CD4-positive, alpha-beta T cell treated with Interleukin-15 for 1 hour (primary cell): ENCODE data around the gene MISP.

ENCODE experiments used
- DNase-seq: peaks from one replicate; pipeline ENCODE4 v3.0.0-alpha.2; 2020

Gene MISP

GRCh38 chr19:778910-779653, 28.2 kb downstream of the MISP start:
- no peak for DNase-seq

- no peak for DNase-seq
These were observed 30.0 kb downstream of the MISP start for GRCh38 chr19:780935-781334.

GRCh38 chr19:781800-782184, 30.9 kb downstream of the MISP start:
- no peak for DNase-seq

GRCh38 chr19:782185-782877, 31.4 kb downstream of the MISP start:
- no peak for DNase-seq

- no peak for DNase-seq
These were observed 32.2 kb downstream of the MISP start for GRCh38 chr19:782878-783668.

- no peak for DNase-seq
These were observed 33.6 kb downstream of the MISP start for GRCh38 chr19:784541-784940.

- DNase-seq = no peak
These were observed 36.6 kb downstream of the MISP start for GRCh38 chr19:787536-787935.

GRCh38 chr19:788686-788982, 37.7 kb downstream of the MISP start:
- no peak for DNase-seq

- DNase-seq = peak; percentile 34
These were observed 38.2 kb downstream of the MISP start for GRCh38 chr19:788983-789700.

GRCh38 chr19:789701-790060, 38.8 kb downstream of the MISP start:
- DNase-seq = no peak

- no peak for DNase-seq
These were observed 40.2 kb downstream of the MISP start for GRCh38 chr19:791007-791566.

GRCh38 chr19:791567-792305, 40.8 kb downstream of the MISP start:
- DNase-seq = no peak

- no peak for DNase-seq
These were observed 41.5 kb downstream of the MISP start for GRCh38 chr19:792306-792885.

GRCh38 chr19:793806-794205, 42.9 kb downstream of the MISP start:
- no peak for DNase-seq

- no peak for DNase-seq
These were observed 44.2 kb downstream of the MISP start for GRCh38 chr19:795073-795611.

GRCh38 chr19:795691-796581, 45.0 kb downstream of the MISP start:
- DNase-seq = no peak

GRCh38 chr19:796692-797527, 46.0 kb downstream of the MISP start, which contains the start of gene PTBP1:
Gene PTBP1 (plus strand): TSS chr19:797452. CDS start chr19:797498, 46 bp downstream.
- peak; percentile 100 for DNase-seq

- DNase-seq = peak; percentile 89
These were observed 46.9 kb downstream of the MISP start for GRCh38 chr19:797528-798414.
